ENCODE results near the gene EFCAB6.

- TF ChIP-seq POLR2A (IDR thresholded peaks at IDR 0.05) (no peak), CTCF (IDR thresholded peaks at IDR 0.05) (no peak)
Observed at GRCh38 chr22:43840431-43840830, 28.3 kb upstream of the EFCAB6 start.
